SHP77 treated with DMSO at 0.1 percent for 48 hours (cell line): ENCODE data around the gene GALNT2.

Source experiments
- DNase-seq: peaks from one replicate; lab custom pipeline; 2025; lab: John Stamatoyannopoulos, UW

Gene GALNT2

DNA sequence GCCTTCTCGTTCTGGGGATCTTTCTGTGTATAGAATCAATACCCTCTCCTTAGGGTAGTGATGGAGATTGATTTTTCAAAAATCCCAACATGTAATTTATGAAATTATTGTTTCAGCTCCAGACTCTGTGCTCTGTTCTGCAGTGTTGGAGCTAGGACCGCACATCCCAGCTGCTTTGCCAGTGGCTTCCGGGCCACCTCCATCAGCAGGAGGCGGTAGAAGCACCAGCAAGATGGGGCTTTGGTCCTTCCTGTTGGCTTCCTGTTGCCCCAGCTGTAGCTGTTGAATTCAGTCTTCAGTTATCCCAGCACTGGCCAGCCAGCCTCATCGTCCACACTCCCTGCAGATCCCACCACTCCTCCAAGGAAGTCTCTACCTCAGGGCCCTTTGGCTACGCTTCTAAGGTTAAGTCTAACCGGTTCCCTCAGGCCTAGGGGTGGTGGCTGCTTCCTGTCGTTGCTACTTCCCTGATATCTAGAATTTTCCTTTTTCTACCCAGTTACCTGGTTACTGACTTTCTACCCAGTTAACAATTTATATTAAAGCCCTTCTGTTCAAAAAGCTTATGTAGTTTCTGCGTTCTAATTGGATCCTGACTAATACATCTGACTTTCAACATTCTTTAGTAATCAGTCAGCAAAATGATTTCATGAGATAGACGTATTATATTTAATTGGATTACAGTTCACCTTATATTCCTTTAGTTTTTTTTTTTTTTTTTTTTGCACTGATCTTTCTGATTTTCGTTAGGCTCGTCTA, 24.6 kb downstream of the GALNT2 start:
- DNase-seq, result no peak

DNA sequence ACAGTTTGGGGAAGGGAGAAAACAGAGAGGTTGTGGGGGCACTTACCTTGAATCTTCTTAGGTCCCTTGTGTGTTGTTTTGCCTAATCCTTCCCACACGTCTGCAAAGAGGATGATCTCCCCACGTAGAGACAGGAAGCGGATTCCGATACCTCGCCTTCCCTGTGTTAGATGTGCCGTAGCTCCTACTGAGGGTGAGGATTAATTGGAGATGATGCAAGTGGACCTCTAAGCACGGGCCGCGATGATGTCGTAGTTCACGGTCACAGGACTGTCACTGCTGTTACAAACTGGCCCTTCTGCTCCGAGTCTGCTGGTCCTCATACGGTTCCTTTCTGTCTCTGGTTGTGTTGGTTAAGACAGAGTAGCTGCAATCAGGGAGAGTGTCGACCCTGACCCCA, 27.7 kb downstream of the GALNT2 start:
- no peak for DNase-seq

DNA sequence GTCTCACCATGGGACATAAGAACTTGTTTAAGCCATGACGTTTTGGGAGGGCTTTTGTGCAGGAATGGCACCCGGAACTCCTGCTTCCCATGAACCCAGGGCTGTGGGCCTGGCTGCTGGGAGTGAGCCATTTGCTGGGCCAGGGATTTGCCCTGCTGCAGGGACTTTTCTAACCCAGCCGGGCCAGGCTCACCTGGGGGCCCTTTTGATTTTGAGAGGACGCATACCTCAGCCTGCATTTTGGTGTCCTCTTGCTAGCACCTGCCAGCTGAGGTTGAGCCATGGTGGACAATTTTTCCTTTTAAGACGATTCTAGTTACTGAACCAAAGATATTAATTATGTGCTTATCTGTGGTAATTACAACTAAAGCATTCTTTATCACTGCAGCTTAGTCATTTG, 28.9 kb downstream of the GALNT2 start:
- no peak for DNase-seq

DNA sequence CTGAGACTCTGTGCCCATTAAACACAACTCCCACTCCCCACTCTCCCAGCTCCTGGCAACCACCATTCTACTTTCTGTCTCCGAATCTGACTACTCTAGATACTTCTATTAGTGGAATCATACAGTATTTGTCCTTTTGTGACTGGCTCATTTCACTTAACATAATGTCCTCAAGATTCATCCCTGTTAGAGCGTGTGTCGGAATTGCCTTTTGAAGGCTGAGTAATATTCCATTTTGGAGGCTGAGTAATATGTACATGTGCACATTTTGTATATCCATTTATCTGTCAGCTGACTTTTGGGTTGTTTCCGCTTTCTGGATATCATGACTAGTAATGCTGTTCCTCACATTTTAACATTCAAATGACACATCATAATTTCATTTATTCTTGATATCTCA, 30.3 kb downstream of the GALNT2 start:
- no peak for DNase-seq

DNA sequence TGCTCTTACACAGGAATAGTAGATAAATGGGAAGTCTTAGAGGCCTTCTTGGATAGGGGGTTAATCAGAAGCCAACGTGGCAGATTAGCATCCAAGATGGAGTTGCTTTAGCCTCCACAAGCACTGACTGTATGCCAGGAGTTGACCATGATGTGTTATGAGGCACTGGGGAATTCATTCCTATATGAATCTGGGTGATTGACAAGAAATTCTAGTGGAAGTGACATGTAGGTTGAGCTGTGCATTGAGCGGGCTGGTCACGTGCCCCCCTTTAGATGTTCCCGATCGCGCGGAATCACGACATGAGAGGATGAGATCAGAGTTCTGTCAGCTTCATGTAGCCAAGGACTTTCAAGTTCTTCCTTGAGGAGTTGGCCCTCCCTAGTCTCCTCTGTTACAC, 31.7 kb downstream of the GALNT2 start:
- DNase-seq, result no peak

DNA sequence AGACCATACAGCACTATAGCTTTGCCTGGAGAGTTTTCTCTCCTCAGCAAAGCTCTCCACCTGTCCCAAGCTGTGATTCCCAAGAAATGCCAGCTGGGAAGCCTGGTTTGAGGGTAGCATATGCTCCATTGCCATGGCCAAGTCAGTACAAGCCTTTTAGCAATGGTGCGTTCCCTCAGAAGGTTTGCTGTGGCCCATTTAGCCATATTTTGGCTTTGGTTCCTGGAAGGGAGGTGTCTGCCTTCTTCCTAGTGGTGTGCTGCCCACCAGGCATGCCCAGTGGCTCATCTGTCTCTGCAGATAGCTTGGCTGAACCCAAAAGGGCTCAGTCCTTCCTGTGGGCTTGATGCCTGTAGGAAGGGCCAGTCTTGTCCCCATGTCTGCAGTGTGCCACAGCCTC, 32.4 kb downstream of the GALNT2 start:
- no peak for DNase-seq

DNA sequence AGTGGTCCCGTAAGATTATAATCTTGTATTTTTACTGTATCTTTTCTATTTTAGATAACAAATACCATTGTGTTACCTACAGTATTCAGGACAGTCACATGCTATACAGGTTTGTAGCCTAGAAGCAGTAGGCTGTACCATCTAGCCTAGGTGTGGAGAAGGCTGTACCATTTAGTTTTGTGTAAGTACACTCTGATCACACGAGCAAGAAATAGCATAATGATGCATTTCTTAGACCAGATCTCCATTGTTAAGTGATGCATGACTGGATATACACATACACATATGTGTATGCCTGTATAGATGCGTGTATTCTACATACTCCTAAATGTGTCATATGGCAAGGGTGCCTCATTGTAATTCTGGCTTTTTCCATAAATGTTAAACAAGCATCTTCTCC, 33.9 kb downstream of the GALNT2 start:
- DNase-seq, result no peak

DNA sequence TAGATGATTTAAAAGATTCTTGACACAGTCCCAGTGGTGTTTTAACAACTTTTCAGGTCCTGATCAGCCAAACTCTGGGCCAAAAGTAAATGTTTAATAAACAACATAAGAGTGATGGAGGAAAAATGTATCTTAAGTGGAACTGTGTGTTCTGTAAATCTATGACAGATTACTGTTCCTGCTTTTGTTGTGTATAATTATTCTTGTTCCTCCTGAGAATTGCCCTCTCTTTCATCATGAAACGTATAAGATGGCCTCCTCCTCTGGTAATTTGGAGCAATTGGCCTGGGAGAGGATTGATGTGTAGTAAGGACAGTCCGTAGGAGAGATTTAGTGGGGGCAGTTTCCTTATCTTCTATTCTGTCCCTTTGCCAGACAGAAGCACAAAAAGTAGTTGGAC, 34.5 kb downstream of the GALNT2 start:
- DNase-seq, result no peak

DNA sequence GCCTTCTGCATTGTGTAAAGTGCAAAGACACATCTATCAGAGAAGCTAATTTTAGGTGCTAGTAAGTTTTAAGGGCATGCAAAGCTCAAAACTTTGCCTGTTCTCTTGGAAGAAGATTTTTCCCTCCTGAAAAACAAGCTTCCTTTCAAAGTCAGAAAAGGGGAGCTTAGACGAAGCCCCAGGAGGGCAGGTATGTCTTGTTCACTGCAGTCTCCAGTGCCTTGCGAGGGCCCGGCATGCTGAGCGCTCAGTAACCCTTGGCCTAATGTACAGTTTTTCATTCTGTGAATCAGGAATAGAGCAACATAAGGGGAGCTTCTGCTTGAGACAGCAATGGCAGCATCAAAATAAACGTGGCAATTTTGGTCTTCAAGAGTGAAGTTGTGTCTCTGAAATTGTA, 35.0 kb downstream of the GALNT2 start:
- no peak for DNase-seq

DNA sequence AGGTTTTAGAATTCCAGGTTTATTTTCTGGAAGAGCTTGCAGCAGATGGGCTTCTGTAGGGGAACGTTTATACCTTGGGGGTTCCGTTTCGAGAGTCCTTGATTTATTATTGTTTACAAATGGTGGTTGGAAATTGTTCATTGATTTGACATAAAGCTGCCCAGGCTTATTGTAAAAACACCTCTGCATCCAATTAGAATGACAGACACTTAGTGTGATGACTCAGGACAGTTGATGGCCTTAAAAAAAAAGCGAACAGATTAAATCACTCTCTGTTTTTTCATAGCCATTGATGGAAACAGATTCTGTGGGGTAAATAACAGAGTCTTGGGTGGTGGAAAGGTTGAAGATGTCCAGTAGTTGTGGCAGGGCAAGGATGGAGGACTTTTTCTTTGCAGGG, 35.4 kb downstream of the GALNT2 start:
- no peak for DNase-seq

DNA sequence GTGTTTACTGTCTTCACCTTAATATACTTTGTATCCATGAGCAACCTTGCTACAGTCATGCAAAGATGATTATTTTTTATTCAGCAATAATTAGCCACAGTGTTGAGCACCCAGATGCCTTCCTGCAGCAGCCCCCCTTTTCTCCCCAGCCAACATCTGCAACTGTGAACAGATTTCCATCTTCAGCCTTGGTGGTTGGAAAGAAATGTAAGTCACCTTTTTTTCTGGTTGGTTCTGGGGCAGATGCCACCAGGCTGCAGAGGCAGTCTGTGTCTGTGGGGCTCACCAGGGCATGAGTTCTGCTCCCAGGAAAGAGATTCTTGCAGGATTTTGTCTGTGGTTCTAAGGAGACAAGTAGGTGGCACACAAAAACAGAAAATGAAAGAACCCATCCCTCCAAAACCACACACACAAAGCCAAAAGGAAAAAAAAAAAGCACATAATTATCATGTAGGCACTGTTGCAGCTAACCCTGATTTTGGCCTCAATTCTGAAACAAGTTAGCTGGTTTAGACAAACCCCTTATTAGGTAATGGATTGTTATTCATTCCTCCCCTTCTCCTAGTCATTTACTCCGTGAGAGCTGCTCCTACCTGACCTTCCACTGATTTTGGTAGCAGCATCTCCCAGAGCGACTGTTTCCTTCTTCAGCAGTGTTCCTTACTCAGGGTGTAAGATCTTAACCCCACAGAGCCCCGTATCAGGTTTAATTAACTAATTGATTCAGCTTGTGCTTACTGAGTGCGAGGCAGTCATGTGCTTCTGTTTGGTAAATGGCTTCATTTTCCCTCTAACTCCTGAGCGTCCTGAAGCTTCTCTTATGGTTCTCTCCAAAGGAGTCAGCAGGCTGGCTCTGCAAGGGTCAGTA, 36.5 kb downstream of the GALNT2 start:
- no peak for DNase-seq

DNA sequence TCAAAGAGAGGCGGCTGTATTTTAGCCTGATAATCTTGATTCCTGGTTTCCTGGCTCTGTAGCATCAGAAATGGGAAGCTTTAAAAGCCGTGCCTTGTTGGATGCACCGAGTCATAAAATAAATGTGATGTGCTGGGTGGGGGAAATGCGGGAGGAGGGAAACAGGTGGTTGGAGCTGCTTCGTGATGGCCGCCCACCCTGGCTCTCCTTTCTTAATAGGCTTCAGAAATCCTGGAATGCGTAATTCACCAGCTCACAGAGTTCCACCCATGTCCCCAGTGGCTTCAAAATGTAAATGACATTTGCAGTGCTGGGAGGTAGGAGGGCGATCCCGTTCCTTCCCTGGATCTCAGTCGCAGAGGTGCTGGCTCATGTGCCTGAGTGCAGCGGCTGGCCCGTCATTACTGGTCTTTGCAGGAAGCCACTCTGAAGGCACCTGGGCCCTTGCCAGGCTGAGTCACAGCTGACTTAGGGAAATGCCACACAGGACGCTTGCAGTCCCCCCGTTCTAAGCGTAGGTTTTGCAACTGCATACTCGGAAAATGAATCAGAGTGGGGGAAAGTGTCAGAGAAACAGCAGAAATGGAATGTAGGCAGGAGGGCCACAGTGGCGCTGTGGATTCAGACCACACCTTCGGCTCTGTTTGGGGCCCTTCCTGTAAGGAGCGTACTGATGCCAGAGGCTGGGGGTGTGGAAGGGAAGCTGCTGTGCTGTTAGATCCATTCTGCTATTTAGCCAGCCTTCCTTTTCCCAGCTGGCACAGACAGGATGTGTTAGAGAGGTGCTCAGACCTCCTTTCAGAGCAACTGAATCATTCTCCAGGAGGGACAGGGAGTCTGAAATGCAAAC, 37.6 kb downstream of the GALNT2 start:
- peak; percentile 69 for DNase-seq

DNA sequence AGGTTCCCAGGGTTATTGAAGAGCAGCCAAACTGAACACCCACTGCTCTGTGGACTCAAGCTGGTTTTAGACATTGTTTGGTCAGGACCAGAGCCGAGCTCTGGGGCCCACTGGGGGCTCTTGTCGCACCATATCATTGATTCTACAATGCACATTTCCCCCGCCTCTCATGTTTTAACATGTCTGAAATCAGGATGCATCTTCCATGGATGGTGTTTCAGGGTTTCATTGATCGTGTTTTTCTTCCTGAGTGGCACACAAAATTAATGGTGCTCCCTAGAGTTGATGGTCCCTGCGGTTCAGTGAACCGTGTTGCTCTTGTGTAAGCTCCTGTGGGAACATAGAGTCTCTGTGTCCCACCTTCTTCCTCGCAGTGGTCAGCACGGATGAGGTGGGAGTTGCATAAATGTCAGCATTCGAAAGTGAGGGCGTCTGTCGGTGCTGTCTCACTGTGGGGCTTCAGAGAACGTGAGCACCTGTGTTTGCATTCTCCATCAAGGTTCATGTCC, 38.3 kb downstream of the GALNT2 start:
- no peak for DNase-seq

DNA sequence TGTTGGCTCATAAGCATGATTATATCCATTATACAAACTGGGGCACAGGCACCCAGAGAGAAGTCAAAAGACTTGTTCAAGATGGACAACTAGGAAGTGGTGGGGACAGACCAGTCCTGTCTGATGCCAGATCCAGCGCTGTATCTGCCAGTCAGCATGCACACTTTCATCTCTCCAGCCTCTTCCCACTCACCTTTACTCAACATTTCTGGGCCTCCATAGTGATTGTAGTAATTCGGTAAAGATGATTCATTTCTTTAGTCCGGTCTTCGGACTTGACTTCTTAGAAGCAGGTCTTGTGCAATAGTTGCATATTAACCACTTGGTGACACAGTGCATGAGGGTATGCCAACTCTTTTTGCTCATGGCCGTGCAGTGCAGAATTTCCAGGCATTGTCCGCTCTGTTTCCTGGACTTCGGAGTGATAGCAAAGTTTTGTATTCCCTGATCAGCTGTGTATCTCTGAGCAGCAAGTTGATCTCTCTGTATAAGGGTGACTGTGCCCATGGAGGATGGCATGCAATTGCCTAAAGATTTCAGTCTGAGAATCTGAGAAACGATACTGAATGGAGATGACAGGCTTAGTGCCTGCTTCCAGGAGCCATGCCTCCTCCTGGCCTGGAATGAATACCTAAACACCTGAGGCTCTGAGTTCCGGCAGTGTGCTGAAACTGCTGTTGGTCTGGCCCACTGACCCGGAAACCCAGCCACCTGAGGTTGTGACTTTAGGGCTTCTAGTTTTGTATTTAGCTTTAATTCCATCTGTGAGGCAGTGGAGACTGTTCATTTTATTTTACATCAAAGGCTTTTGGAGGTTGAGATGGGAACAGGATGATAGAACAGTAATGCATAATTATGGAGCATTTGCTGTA, 39.0 kb downstream of the GALNT2 start:
- DNase-seq, result no peak

DNA sequence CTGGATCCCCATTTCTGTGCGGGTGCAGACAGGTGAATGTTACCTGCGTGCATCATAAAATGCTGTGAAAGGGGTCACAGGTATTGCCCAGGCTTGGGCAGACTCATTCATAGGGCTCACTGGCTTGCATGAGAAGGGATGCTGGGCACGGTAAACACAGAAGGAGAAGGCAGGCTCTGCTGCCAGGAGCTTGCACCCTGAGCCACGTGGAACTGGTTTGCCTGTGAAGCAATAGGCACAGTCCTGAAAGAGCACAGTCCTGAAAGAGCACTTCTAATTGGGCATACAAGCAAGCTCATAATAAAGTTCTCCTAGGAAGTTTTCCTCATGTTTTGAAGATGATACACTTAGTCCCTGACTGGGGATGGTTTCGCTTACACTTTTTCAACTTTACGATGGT, 40.9 kb downstream of the GALNT2 start:
- no peak for DNase-seq

DNA sequence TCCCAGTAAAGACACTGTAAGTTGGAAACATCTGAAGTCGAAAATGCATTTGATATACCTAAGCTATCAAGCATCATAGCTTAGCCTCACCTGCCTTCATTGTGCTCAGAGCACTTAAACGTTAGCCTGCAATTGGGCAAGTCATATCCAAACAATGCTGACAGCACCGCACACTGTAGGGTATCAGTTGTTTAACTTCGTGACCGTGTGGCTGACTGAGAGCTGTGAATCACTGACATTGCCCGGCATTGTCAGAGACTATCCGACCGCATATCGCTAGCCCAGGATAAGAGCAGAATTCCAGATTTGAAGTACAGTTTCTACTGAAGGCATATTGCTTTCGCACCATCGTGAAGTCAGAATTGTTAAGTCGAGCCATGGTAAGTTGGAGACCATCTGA, 41.5 kb downstream of the GALNT2 start:
- no peak for DNase-seq

DNA sequence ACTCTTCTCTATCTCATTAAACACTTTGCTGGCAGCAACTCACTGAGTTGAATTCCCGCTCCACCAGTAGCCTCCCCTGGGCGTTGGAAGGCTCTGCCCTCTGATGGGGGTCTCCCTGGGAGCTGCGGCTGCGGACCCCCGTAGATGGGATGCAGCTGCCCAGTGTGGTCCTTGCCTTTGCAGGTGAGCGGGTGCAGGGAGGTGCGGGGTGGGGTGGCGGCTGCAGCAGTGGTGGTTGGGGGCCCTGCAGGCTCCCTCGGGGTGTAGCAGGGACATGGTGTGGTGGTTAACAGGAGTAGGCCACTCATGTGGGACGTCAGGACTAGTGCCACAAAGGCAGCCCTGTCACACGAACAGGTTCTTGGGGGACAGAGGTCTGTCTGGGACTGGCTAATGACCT, 42.0 kb downstream of the GALNT2 start:
- no peak for DNase-seq

DNA sequence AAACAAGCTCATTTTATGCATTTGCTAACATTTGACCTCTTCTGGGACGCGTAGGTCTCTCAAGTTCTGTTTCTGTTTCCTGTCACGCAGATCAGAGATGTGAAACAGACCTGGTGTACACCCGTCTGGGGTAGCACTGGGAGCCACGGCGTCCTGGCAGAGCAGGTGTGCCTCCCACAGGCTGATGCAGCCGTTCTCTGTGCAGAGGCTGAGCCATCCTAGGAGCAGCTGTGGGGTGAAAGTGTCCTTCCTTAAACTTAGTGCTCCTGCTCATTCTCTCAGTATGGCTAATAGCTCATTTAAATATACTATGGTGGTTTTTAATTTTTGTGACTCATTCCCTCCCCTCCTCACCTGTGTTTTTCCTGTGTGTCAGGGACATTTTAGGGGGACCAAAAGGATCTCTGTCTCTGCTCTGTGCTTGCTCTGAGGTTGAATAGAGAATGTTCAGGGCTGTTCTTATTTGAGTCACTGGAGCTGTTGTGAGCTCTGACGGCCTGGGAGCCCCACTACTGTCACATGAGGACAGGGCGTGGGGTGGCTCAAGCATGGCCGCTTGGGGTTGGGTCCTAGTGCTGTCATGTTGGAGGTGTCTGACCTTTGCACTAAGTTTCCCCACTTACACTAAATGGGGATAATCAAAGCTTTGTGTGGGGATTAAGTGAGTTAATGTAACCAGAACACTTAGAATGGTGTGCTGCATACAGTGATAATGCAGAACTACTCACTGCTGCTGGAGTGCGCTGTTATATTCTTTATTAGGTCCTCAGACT, 43.0 kb downstream of the GALNT2 start:
- peak; percentile 32 for DNase-seq

DNA sequence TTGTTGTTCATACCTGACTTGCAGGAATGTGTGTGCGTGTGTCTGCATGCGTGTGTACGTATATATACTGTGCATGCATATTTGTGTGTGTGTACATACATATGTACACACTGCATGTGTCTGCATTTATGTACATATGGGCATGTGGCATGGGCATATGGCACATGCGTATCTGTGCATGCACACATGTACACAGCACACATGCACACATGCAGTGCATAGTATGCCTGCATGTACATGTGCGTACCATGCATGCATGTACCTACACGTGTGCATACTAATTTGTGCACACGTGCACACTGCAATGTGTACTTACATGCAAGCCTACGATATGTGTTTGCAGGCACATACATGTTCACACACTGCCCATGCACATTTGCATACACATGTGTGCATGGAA, 43.9 kb downstream of the GALNT2 start:
- no peak for DNase-seq

DNA sequence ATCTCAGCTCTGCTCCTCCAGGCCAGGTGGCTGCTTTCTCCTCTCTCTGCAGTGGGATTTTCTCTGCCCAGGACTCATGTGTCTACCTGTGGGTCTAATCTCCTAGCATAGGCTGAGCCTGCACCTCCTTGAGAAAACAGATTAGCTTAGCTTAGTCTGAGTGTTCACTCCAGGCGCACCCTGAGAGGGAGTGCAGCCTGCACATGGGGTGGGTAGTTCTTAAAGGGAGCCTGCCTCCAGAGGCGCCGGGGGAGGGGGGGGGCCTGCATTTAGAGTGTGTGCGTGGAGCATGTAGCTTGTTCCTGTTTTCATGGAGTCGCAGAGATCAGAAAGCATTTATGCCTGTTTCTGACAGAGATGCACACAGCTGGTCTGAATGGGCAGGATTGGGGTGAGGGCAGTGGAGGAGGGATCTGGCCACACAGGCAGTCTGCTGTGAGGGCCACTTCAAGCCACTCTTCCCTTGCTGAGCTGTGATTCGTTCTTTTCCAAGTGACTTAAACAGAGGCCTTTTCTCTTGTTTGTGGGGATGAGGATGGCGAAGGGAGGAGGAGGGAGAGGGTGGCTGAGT, 45.2 kb downstream of the GALNT2 start:
- DNase-seq, result no peak
